ENCODE results near the gene AADAT. TPM values are rescaled to one million over a fixed set of nuclear protein-coding genes. Genes with fewer than 3 reads are reported as not detected.

The AADAT gene
- total and polyA plus RNA-seq, 2 of the 4 experiments (the other 2 are of a cell fraction), result 4.7 to 6.9 TPM

DNA sequence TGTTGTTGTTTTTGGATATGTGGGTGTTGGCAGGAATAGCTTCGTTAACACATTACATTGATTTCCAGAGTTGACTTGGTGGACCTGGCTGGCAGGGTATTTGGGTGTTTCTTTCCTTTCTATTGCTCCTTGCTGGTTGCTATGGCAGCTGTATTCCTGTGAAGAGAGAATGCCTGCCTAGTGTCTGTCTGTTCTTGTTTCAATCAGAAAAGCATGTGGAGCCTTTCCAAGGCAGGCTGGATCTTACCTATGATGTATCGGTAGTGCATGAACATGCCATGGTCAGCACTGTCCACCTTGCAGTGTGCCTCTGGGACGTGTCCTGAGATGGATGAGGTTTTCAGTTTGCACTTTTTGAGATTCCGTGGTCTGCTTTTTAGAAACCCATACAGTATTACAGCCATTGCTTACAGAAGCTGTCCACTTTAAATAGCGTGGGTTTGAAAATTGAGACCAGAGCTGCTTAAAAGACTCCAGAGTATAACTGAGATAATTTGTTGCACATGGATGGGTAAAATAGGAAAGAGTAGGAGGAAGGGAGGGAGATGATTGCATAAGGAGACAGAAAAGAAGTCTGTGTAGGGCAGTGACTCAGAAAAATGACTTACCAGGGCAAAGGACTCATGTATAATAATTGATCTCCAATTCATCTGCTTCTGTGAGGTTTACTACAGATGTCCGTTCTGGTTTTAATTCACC is 20.0 kb upstream of the AADAT start:
- no peak overlapping the region for H4K91ac ChIP-seq (ENCODE audit: insufficient read depth, low read depth, low read length)
- intact Hi-C loops (cut with micrococcal nuclease) (no loop called here), in situ Hi-C loops (cut with MboI; ENCODE audit: low sequenced_read_pairs) (no loop called here), dilution Hi-C loops (cut with HindIII; ENCODE audit: low sequenced_read_pairs, unreplicated experiment) (no loop called here)
- no peak; the same call in 1 of the 2 replicates for ATAC-seq (ENCODE audit: low read depth)
- H3K9ac ChIP-seq (ENCODE audit: low read depth, low read length), result no peak overlapping the region
- TF ChIP-seq FOS (IDR thresholded peaks at IDR 0.05; ENCODE audit: low read depth, low read length) (no peak), NFE2L2 (IDR thresholded peaks at IDR 0.05; ENCODE audit: low read depth, low read length) (no peak), RCOR1 (IDR thresholded peaks at IDR 0.05; ENCODE audit: insufficient replicate concordance, low read length) (no peak), POLR2A (IDR thresholded peaks at IDR 0.05; ENCODE audit: low read depth, low read length) (no peak), CEBPB (IDR thresholded peaks at IDR 0.05; ENCODE audit: low read depth, low read length) (no peak), MAZ (IDR thresholded peaks at IDR 0.05; ENCODE audit: borderline replicate concordance, low read depth, low read length) (no peak), MAFK (IDR thresholded peaks at IDR 0.05; ENCODE audit: low read depth, low read length) (no peak), MXI1 (IDR thresholded peaks at IDR 0.05; ENCODE audit: borderline replicate concordance, low read depth, low read length) (no peak), RFX5 (IDR thresholded peaks at IDR 0.05; ENCODE audit: low read depth, low read length) (no peak), BHLHE40 (IDR thresholded peaks at IDR 0.05; ENCODE audit: low read depth, low read length) (no peak), ELK1 (IDR thresholded peaks at IDR 0.05; ENCODE audit: borderline replicate concordance, low read depth, low read length) (no peak), SMC3 (IDR thresholded peaks at IDR 0.05; ENCODE audit: low read depth, low read length) (no peak), RAD21 (IDR thresholded peaks at IDR 0.05; ENCODE audit: low read length) (no peak), CHD1 (IDR thresholded peaks at IDR 0.05; ENCODE audit: low read depth, low read length) (no peak)
- TF ChIP-seq, protein P1, sequence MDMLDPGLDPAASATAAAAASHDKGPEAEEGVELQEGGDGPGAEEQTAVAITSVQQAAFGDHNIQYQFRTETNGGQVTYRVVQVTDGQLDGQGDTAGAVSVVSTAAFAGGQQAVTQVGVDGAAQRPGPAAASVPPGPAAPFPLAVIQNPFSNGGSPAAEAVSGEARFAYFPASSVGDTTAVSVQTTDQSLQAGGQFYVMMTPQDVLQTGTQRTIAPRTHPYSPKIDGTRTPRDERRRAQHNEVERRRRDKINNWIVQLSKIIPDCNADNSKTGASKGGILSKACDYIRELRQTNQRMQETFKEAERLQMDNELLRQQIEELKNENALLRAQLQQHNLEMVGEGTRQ (IDR thresholded peaks at IDR 0.05; ENCODE audit: low read depth, low read length), result no peak
- TF ChIP-seq, protein P2, sequence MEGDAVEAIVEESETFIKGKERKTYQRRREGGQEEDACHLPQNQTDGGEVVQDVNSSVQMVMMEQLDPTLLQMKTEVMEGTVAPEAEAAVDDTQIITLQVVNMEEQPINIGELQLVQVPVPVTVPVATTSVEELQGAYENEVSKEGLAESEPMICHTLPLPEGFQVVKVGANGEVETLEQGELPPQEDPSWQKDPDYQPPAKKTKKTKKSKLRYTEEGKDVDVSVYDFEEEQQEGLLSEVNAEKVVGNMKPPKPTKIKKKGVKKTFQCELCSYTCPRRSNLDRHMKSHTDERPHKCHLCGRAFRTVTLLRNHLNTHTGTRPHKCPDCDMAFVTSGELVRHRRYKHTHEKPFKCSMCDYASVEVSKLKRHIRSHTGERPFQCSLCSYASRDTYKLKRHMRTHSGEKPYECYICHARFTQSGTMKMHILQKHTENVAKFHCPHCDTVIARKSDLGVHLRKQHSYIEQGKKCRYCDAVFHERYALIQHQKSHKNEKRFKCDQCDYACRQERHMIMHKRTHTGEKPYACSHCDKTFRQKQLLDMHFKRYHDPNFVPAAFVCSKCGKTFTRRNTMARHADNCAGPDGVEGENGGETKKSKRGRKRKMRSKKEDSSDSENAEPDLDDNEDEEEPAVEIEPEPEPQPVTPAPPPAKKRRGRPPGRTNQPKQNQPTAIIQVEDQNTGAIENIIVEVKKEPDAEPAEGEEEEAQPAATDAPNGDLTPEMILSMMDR (conservative IDR thresholded peaks at IDR 0.05; ENCODE audit: low read depth, low read length), result no peak
- no peaks in the 10 kb centered on the region for H3K36me3 ChIP-seq (ENCODE audit: control insufficient read depth, insufficient read depth, low read length)
- no peaks in the 10 kb centered on the region for H4K20me1 ChIP-seq (ENCODE audit: insufficient read depth, low read length)
- no peak overlapping the region for H4K8ac ChIP-seq (ENCODE audit: low read depth in 2 of 2, low read length in 2 of 2)
- H3K27me3 ChIP-seq (ENCODE audit: control insufficient read depth, insufficient read depth, low read length), result no peaks in the 10 kb centered on the region
- H3K23ac ChIP-seq (ENCODE audit: low read depth, low read length), result no peak overlapping the region
- no peak overlapping the region for H2BK15ac ChIP-seq (ENCODE audit: low read depth, low read length)
- H3K4me3 ChIP-seq (ENCODE audit: insufficient read depth, low read depth, low read length), result no peak overlapping the region
- H4K5ac ChIP-seq (ENCODE audit: low read depth, low read length), result no peak overlapping the region
- H2BK20ac ChIP-seq (ENCODE audit: low read depth, low read length), result no peak overlapping the region
- no peak overlapping the region for H2AK5ac ChIP-seq (ENCODE audit: low read depth, low read length)
- no peak overlapping the region for H3K4me2 ChIP-seq (ENCODE audit: low read depth, low read length)
- POLR2A ChIA-PET (ENCODE audit: unreplicated experiment), result no interaction called here
- no peak for DNase-seq
- H2BK120ac ChIP-seq (ENCODE audit: low read depth, low read length), result no peak overlapping the region
- H3K9me3 ChIP-seq (ENCODE audit: control insufficient read depth, insufficient read depth, low read length), result no peaks in the 10 kb centered on the region
- H3K27ac ChIP-seq (ENCODE audit: insufficient read depth, low read length), result no peak overlapping the region
- no peak overlapping the region for H2AFZ ChIP-seq (replicated peaks; ENCODE audit: low read length, poor library complexity)
- H3K56ac ChIP-seq (ENCODE audit: extremely low read depth, insufficient read depth, low read length), result no peak overlapping the region
- H3K18ac ChIP-seq (ENCODE audit: low read depth, low read length), result no peak overlapping the region
- no peaks in the 10 kb centered on the region for H3K4me1 ChIP-seq (ENCODE audit: control insufficient read depth, insufficient read depth, low read length)
- CTCF ChIA-PET, result no interaction called here
- H3K79me1 ChIP-seq (ENCODE audit: low read depth in 1 of 2, low read length in 2 of 2), result no peaks in the 10 kb centered on the region
- no TSS peak for BruUV-seq (replicated peaks)
- H3K9me1 ChIP-seq (ENCODE audit: insufficient read depth, low read length), result no peaks in the 10 kb centered on the region
- H2AK9ac ChIP-seq (replicated peaks; ENCODE audit: low read depth, low read length, poor library complexity), result no peak overlapping the region
- no peak overlapping the region for H3K14ac ChIP-seq (replicated peaks; ENCODE audit: low read depth, low read length)
- no peak overlapping the region for H3K4ac ChIP-seq (ENCODE audit: low read depth, low read length)
- H2BK5ac ChIP-seq (ENCODE audit: low read depth, low read length, poor library complexity, severe bottlenecking), result no peak overlapping the region
- no CpG with 5 or more reads among the region's 6 CpGs for WGBS, 2 experiments (ENCODE audit: extremely low coverage in 2 of 2, insufficient read length in 1 of 2)

All from IMR-90 (cell line).